ENCODE results near the gene GRP. TPM values are rescaled to one million over a fixed set of nuclear protein-coding genes. Genes with fewer than 3 reads are reported as not detected.

Gene GRP
- total and polyA plus RNA-seq, 4 donors: not detected

GRCh38 chr18:59272891-59273758 lies 53.2 kb downstream of the GRP start, which contains the start of gene RAX:
Gene RAX (minus strand): TSS chr18:59273454. CDS start chr18:59273206, 248 bp downstream.
- peaks cover 8 to 33% (median 13%) of the 10 kb centered on the region in 4 donors for H3K4me1 ChIP-seq (ENCODE audit: control insufficient read depth in 4 of 4, insufficient read depth in 4 of 4, low read length in 3 of 4)
- no peaks in the 10 kb centered on the region for H3K36me3 ChIP-seq (ENCODE audit: control insufficient read depth in 4 of 4, insufficient read depth in 3 of 4, low read depth in 1 of 4, low read length in 3 of 4)
- no peak within 1 kb of the TSS for H3K9ac ChIP-seq (ENCODE audit: low read depth in 1 of 2, low read length in 2 of 2)
- no peaks in the 10 kb centered on the region for H3K9me3 ChIP-seq (ENCODE audit: control insufficient read depth in 4 of 4, low read length in 3 of 4)
- 6% methylated on average over 88 of the region's 88 CpGs for WGBS
- DNase-seq (ENCODE audit: low spot score): no peak
- peak within 1 kb of the TSS in 2 of 3 donors; percentile 26 to 37 for H3K4me3 ChIP-seq (ENCODE audit: low read depth in 1 of 3, low read length in 3 of 3)
- peaks cover 0 to 22% (median 15%) of the 10 kb centered on the region in 4 donors for H3K27me3 ChIP-seq (ENCODE audit: control insufficient read depth in 4 of 4, insufficient read depth in 4 of 4, low read length in 3 of 4)
- no peak within 1 kb of the TSS for H3K27ac ChIP-seq (ENCODE audit: low read depth in 1 of 2, low read length in 2 of 2)
- TF ChIP-seq ZBTB33 (IDR thresholded peaks at IDR 0.05) (no peak), NR2F2 (IDR thresholded peaks at IDR 0.05) (no peak), HNF4A (conservative IDR thresholded peaks at IDR 0.05) (no peak), FOXA2 (IDR thresholded peaks at IDR 0.05) (no peak), EGR1 (IDR thresholded peaks at IDR 0.05; ENCODE audit: low read depth in 2 of 2) (no peak), CTCF (IDR thresholded peaks at IDR 0.05; ENCODE audit: low read depth, low read length, missing input control) (no peak), JUND (IDR thresholded peaks at IDR 0.05) (no peak), HNF4G (IDR thresholded peaks at IDR 0.05) (no peak), RXRA (IDR thresholded peaks at IDR 0.05) (no peak), FOXA1 (IDR thresholded peaks at IDR 0.05) (no peak), SP1 (IDR thresholded peaks at IDR 0.05) (no peak)

- Histone ChIP-seq H3K27ac (ENCODE audit: low read depth in 1 of 2, low read length in 2 of 2) (no peak overlapping the region), H3K4me1 (ENCODE audit: control insufficient read depth in 4 of 4, insufficient read depth in 4 of 4, low read length in 3 of 4) (peaks cover 8 to 28% (median 11%) of the 10 kb centered on the region in 4 donors), H3K36me3 (ENCODE audit: control insufficient read depth in 4 of 4, insufficient read depth in 3 of 4, low read depth in 1 of 4, low read length in 3 of 4) (no peaks in the 10 kb centered on the region), H3K4me3 (ENCODE audit: low read depth in 1 of 3, low read length in 3 of 3) (no peak overlapping the region), H3K9ac (ENCODE audit: low read depth in 1 of 2, low read length in 2 of 2) (no peak overlapping the region), H3K27me3 (ENCODE audit: control insufficient read depth in 4 of 4, insufficient read depth in 4 of 4, low read length in 3 of 4) (peaks cover 0 to 22% (median 12%) of the 10 kb centered on the region in 4 donors), H3K9me3 (ENCODE audit: control insufficient read depth in 4 of 4, low read length in 3 of 4) (no peaks in the 10 kb centered on the region)
- DNase-seq (ENCODE audit: low spot score): no peak
- WGBS: 5% methylated on average over 48 of the region's 48 CpGs
- TF ChIP-seq GABPA (IDR thresholded peaks at IDR 0.05 in 1 of 2, conservative IDR thresholded peaks at IDR 0.05 in 1 of 2) (no peak), YY1 (IDR thresholded peaks at IDR 0.05) (no peak), SP1 (IDR thresholded peaks at IDR 0.05) (no peak), HNF4G (IDR thresholded peaks at IDR 0.05) (no peak), EGR1 (IDR thresholded peaks at IDR 0.05; ENCODE audit: low read depth in 2 of 2) (no peak), ZBTB33 (IDR thresholded peaks at IDR 0.05) (no peak), CTCF (IDR thresholded peaks at IDR 0.05; ENCODE audit: low read depth, low read length, missing input control) (no peak), JUND (IDR thresholded peaks at IDR 0.05) (no peak)
Measured at GRCh38 chr18:59273759-59274532, 54.0 kb downstream of the GRP start.
